Activated naive CD4-positive, alpha-beta T cell treated with anti-CD3 and anti-CD28 coated beads, Interleukin-2, amount 50 U/mL, for 24 hours (primary cell): ENCODE results near the gene RPEL1.
A peak's percentile ranks its signal among the peaks of the same experiment; 100 is the strongest.
"Not testable (repeated sequence)": the region's sequence is repeated elsewhere in the genome, so short reads cannot be mapped to it uniquely, and the experiment has no call there.

ENCODE experiments used
- H3K27ac Mint-ChIP-seq: one replicate; pipeline ENCODE4 v1.8.0; 2021; ENCODE audit warnings: mild to moderate bottlenecking, mixed read lengths
- H3K27me3 Mint-ChIP-seq: one replicate; pipeline ENCODE4 v1.8.0; 2021; ENCODE audit warnings: mixed read lengths
- H3K36me3 Mint-ChIP-seq: one replicate; pipeline ENCODE4 v1.8.0; 2021; ENCODE audit warnings: mixed read lengths
- H3K4me1 Mint-ChIP-seq: one replicate; pipeline ENCODE4 v1.8.0; 2021; ENCODE audit warnings: mixed read lengths
- H3K4me3 Mint-ChIP-seq: one replicate; pipeline ENCODE4 v1.8.0; 2021; ENCODE audit warnings: mild to moderate bottlenecking, mixed read lengths
- H3K9me3 Mint-ChIP-seq: one replicate; pipeline ENCODE4 v1.8.0; 2021; ENCODE audit warnings: mixed read lengths

RPEL1 gene

DNA sequence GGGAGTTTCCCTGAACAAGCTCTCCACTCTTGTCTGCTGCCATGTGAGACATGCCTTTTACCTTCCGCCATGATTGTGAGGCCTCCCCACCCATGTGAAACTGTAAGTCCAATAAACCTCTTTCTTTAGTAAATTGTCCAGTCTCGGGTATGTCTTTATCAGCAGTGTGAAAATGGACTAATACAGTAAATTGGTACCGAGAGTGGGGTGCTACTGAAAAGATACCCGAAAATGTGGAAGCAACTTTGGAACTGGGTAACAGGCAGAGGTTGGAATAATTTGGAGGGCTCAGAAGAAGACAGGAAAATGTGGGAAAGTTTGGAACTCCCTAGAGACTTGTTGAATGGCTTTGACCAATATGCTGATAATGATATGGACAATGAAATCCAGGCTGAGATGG, 13.2 kb downstream of the RPEL1 start:
- H3K27me3 Mint-ChIP-seq = peaks cover 24% of the 10 kb centered on the region
- not testable (repeated sequence) for H3K4me3 Mint-ChIP-seq, H3K27ac Mint-ChIP-seq, H3K4me1 Mint-ChIP-seq, H3K9me3 Mint-ChIP-seq, H3K36me3 Mint-ChIP-seq

GRCh38 chr10:103259989-103260388, 14.3 kb downstream of the RPEL1 start:
- peaks cover 10% of the 10 kb centered on the region for H3K36me3 Mint-ChIP-seq
- peaks cover 7% of the 10 kb centered on the region for H3K9me3 Mint-ChIP-seq
- H3K4me3 Mint-ChIP-seq = no peak overlapping the region
- H3K27me3 Mint-ChIP-seq = peaks cover 26% of the 10 kb centered on the region
- no peak overlapping the region for H3K27ac Mint-ChIP-seq
- no peaks in the 10 kb centered on the region for H3K4me1 Mint-ChIP-seq

DNA sequence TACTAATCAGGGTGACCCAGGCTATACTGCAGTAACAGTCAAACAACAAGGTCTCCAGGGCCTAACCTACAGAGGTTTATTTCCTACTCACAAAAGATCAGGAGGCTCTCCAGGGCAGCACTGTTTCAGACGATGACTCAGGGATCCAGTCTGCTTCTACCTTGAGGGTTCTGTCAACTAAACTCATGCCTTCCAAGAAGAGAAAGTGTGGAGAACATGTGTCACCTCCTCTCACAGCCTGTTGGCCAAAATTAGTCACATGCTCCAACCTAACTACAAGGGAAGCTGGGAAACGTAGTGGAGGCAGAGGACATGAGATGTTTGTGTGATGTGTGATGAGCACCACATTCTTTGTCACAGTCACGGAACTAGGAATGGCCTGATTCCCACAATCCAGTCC, 16.5 kb downstream of the RPEL1 start:
- H3K27me3 Mint-ChIP-seq = peaks cover 36% of the 10 kb centered on the region
- H3K36me3 Mint-ChIP-seq = peaks cover 10% of the 10 kb centered on the region
- no peaks in the 10 kb centered on the region for H3K4me1 Mint-ChIP-seq
- H3K9me3 Mint-ChIP-seq = peaks cover 7% of the 10 kb centered on the region
- no peak overlapping the region for H3K27ac Mint-ChIP-seq
- no peak overlapping the region for H3K4me3 Mint-ChIP-seq

- no peak overlapping the region for H3K27ac Mint-ChIP-seq
- no peaks in the 10 kb centered on the region for H3K36me3 Mint-ChIP-seq
- no peaks in the 10 kb centered on the region for H3K9me3 Mint-ChIP-seq
- peaks cover 34% of the 10 kb centered on the region for H3K27me3 Mint-ChIP-seq
- H3K4me3 Mint-ChIP-seq = no peak overlapping the region
- H3K4me1 Mint-ChIP-seq = no peaks in the 10 kb centered on the region
Observed at GRCh38 chr10:103265717-103266329, 20.1 kb downstream of the RPEL1 start.

GRCh38 chr10:103273041-103273441, 27.4 kb downstream of the RPEL1 start:
- no peaks in the 10 kb centered on the region for H3K36me3 Mint-ChIP-seq
- H3K27me3 Mint-ChIP-seq = peaks cover 25% of the 10 kb centered on the region
- no peaks in the 10 kb centered on the region for H3K9me3 Mint-ChIP-seq
- no peak overlapping the region for H3K27ac Mint-ChIP-seq
- H3K4me1 Mint-ChIP-seq = peaks cover 3% of the 10 kb centered on the region
- no peak overlapping the region for H3K4me3 Mint-ChIP-seq

GRCh38 chr10:103276251-103276895, 30.7 kb downstream of the RPEL1 start:
- Mint-ChIP-seq H3K4me3 (peak overlapping the region; percentile 39), H3K9me3 (no peaks in the 10 kb centered on the region), H3K4me1 (peaks cover 7% of the 10 kb centered on the region), H3K27me3 (peaks cover 43% of the 10 kb centered on the region), H3K36me3 (peaks cover 3% of the 10 kb centered on the region), H3K27ac (no peak overlapping the region)

- H3K9me3 Mint-ChIP-seq = no peaks in the 10 kb centered on the region
- peaks cover 3% of the 10 kb centered on the region for H3K36me3 Mint-ChIP-seq
- H3K4me3 Mint-ChIP-seq = peak within 1 kb of the TSS; percentile 51
- H3K4me1 Mint-ChIP-seq = peaks cover 7% of the 10 kb centered on the region
- H3K27me3 Mint-ChIP-seq = peaks cover 44% of the 10 kb centered on the region
- no peak within 1 kb of the TSS for H3K27ac Mint-ChIP-seq
Observed at GRCh38 chr10:103276896-103277712, 31.4 kb downstream of the RPEL1 start, which contains the start of gene INA. Gene INA, plus strand, starts transcription at chr10:103277138. Its CDS starts 74 bp downstream, at chr10:103277212.

- Mint-ChIP-seq H3K27ac (no peak overlapping the region), H3K36me3 (peaks cover 3% of the 10 kb centered on the region), H3K4me3 (no peak overlapping the region), H3K27me3 (peaks cover 45% of the 10 kb centered on the region), H3K9me3 (no peaks in the 10 kb centered on the region), H3K4me1 (peaks cover 7% of the 10 kb centered on the region)
Observed at GRCh38 chr10:103277713-103278536, 32.2 kb downstream of the RPEL1 start.

DNA sequence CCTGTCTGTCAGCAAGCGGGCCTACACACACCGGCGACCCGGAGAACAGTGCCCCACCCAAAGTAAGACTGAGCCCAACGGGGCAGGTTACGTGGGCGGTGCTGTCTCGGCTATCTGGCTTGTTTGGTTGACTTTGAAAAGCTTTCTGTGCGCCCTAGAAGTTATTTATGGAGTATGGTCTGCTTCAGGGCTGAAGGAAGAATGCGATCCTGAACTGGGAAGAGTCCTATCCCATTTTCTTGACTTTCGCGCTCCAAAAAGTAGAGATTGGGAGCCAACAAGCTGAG, 32.8 kb downstream of the RPEL1 start:
- no peak overlapping the region for H3K27ac Mint-ChIP-seq
- peaks cover 3% of the 10 kb centered on the region for H3K36me3 Mint-ChIP-seq
- peaks cover 7% of the 10 kb centered on the region for H3K4me1 Mint-ChIP-seq
- no peak overlapping the region for H3K4me3 Mint-ChIP-seq
- peaks cover 49% of the 10 kb centered on the region for H3K27me3 Mint-ChIP-seq
- no peaks in the 10 kb centered on the region for H3K9me3 Mint-ChIP-seq

- H3K4me1 Mint-ChIP-seq = peaks cover 7% of the 10 kb centered on the region
- H3K4me3 Mint-ChIP-seq = peak overlapping the region; percentile 26
- peaks cover 3% of the 10 kb centered on the region for H3K36me3 Mint-ChIP-seq
Observed at GRCh38 chr10:103278862-103279298, 33.2 kb downstream of the RPEL1 start.

DNA sequence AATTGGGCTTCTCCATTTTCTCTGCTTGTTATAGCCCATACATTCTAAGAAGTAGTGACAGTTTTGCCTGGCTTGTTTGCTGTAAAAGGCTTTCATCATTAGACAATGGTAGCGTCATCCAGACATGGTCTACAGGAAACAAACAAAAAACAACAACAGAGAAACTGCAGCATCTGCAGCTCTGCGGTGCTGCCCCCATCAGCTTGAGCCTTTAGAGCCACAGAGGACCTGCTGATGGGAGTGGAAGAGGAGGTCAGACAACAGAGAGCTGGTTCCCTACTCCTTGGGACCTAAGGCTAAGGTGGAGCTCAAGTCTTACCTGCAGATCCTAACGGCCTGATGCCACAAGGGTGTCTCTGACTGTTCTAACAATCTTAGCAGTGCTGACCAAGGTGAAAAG, 34.3 kb downstream of the RPEL1 start:
- H3K27ac Mint-ChIP-seq = no peak overlapping the region
- H3K4me1 Mint-ChIP-seq = peaks cover 7% of the 10 kb centered on the region
- peaks cover 54% of the 10 kb centered on the region for H3K27me3 Mint-ChIP-seq
- H3K4me3 Mint-ChIP-seq = no peak overlapping the region
- H3K36me3 Mint-ChIP-seq = peaks cover 3% of the 10 kb centered on the region
- H3K9me3 Mint-ChIP-seq = no peaks in the 10 kb centered on the region

More at GRCh38 chr10:103278862-103279298, 33.2 kb downstream of the RPEL1 start:
- Mint-ChIP-seq H3K9me3 (no peaks in the 10 kb centered on the region), H3K27me3 (peaks cover 50% of the 10 kb centered on the region), H3K27ac (no peak overlapping the region)

- Mint-ChIP-seq H3K9me3 (no peaks in the 10 kb centered on the region), H3K27me3 (peaks cover 49% of the 10 kb centered on the region), H3K27ac (no peak overlapping the region), H3K36me3 (peaks cover 3% of the 10 kb centered on the region), H3K4me1 (peaks cover 7% of the 10 kb centered on the region), H3K4me3 (no peak overlapping the region)
Observed at GRCh38 chr10:103280506-103280905, 34.8 kb downstream of the RPEL1 start.

DNA sequence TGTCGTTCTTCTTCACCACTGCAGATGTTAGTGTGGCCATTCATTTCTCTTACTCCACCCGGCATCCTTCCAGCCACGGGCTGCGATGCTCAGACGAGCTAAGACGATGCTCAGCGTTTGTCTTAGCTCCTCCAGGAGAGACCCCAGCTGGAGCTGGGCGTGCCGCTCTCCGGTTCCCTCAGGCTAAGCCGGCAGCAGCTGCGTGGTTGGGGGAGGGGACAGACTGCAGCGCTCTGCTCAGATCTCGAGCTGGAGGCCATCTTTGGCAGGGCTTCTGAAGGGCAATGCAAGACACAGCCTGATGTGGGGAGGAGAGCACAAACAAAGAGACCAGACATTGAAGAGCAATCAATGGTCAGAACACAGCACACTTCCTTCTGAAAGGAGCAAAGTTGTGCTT, 36.1 kb downstream of the RPEL1 start:
- Mint-ChIP-seq H3K27ac (no peak overlapping the region), H3K4me3 (no peak overlapping the region), H3K27me3 (peaks cover 48% of the 10 kb centered on the region), H3K36me3 (peaks cover 3% of the 10 kb centered on the region), H3K9me3 (no peaks in the 10 kb centered on the region), H3K4me1 (peaks cover 4% of the 10 kb centered on the region)

DNA sequence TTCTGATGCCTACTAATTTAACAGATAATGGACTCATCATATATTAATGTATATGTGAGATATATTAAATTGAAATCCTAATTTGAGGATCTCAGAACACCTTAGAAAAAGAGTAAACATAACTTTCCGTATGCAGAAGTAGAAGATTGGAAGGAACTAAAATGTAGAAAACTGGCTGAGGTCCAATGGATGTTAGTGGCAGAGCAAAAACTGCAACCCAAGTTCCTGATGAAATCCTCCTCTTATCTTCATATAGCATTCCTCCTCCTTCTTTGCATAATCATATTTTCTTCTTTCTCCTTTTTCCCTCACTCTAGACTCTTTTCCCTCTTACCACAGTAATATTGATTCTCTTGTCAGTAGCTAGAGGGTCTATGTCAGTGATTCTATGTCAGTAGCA, 37.3 kb downstream of the RPEL1 start:
- Mint-ChIP-seq H3K27me3 (peaks cover 50% of the 10 kb centered on the region), H3K36me3 (peaks cover 3% of the 10 kb centered on the region), H3K4me1 (peaks cover 4% of the 10 kb centered on the region), H3K4me3 (no peak overlapping the region), H3K9me3 (no peaks in the 10 kb centered on the region), H3K27ac (no peak overlapping the region)

GRCh38 chr10:103284170-103284569, 38.5 kb downstream of the RPEL1 start:
- Mint-ChIP-seq H3K9me3 (no peaks in the 10 kb centered on the region), H3K4me3 (no peak overlapping the region), H3K27ac (no peak overlapping the region), H3K27me3 (peaks cover 46% of the 10 kb centered on the region), H3K4me1 (no peaks in the 10 kb centered on the region), H3K36me3 (no peaks in the 10 kb centered on the region)
